HG02588 (cell line): Measurements from ENCODE around the gene HPGDS.
"Not testable (repeated sequence)": the region's sequence is repeated elsewhere in the genome, so short reads cannot be mapped to it uniquely, and the experiment has no call there.

ENCODE experiments used
- ATAC-seq: cut with Tn5 transposase; IDR thresholded peaks from one replicate; pipeline ENCODE4 v1.9.1; 2021; ENCODE audit warnings: mild to moderate bottlenecking, moderate library complexity; ENCODE audit not compliant: unreplicated experiment

Gene HPGDS

GRCh38 chr4:94342694-94343093 is at the start of gene HPGDS:
TSS of gene HPGDS (minus strand) at chr4:94342836. CDS start at chr4:94334629, 8,207 bp downstream.
- ATAC-seq: no peak

GRCh38 chr4:94390804-94391410 is 48.3 kb upstream of the HPGDS start:
- ATAC-seq: no peak

GRCh38 chr4:94389595-94390267 is 47.1 kb upstream of the HPGDS start:
- ATAC-seq: no peak

GRCh38 chr4:94387965-94388364 is 45.3 kb upstream of the HPGDS start:
- ATAC-seq: not testable (repeated sequence)

- ATAC-seq: not testable (repeated sequence)
Observed at GRCh38 chr4:94385452-94385851, 42.8 kb upstream of the HPGDS start.

- ATAC-seq: not testable (repeated sequence)
Observed at GRCh38 chr4:94382891-94383290, 40.3 kb upstream of the HPGDS start.

- ATAC-seq: no peak
Observed at GRCh38 chr4:94378047-94378446, 35.4 kb upstream of the HPGDS start.

- no peak for ATAC-seq
Observed at GRCh38 chr4:94377294-94377693, 34.7 kb upstream of the HPGDS start.

GRCh38 chr4:94375364-94375763 is 32.7 kb upstream of the HPGDS start:
- no peak for ATAC-seq

GRCh38 chr4:94373752-94374151 is 31.1 kb upstream of the HPGDS start:
- no peak for ATAC-seq

- no peak for ATAC-seq
Observed at GRCh38 chr4:94372991-94373390, 30.4 kb upstream of the HPGDS start.

GRCh38 chr4:94372228-94372978 is 29.8 kb upstream of the HPGDS start:
- ATAC-seq: no peak

GRCh38 chr4:94371290-94371689 is 28.7 kb upstream of the HPGDS start:
- no peak for ATAC-seq

GRCh38 chr4:94370533-94371254 is 28.1 kb upstream of the HPGDS start:
- no peak for ATAC-seq

GRCh38 chr4:94369046-94369445 is 26.4 kb upstream of the HPGDS start:
- ATAC-seq: no peak

GRCh38 chr4:94368459-94368858 is 25.8 kb upstream of the HPGDS start:
- no peak for ATAC-seq

- no peak for ATAC-seq
Observed at GRCh38 chr4:94365304-94365703, 22.7 kb upstream of the HPGDS start.

- no peak for ATAC-seq
Observed at GRCh38 chr4:94364527-94364926, 21.9 kb upstream of the HPGDS start.

- ATAC-seq: no peak
Observed at GRCh38 chr4:94363136-94363655, 20.6 kb upstream of the HPGDS start.

- no peak for ATAC-seq
Observed at GRCh38 chr4:94359838-94360237, 17.2 kb upstream of the HPGDS start.

- ATAC-seq: no peak
Observed at GRCh38 chr4:94359221-94359620, 16.6 kb upstream of the HPGDS start.
